ENCODE measurements around the gene MAP3K7. TPM values are rescaled to one million over a fixed set of nuclear protein-coding genes. Genes with fewer than 3 reads are reported as not detected.

Gene MAP3K7
- 17.7 and 18.2 TPM in 2 replicates for total RNA-seq

GRCh38 chr6:90586836-90587638 is at the start of gene MAP3K7:
MAP3K7 (minus strand) TSS chr6:90587072; CDS start chr6:90586883, 189 bp downstream.

